NCI-H510A treated with DMSO at 0.1 percent for 48 hours (cell line): ENCODE measurements around the gene AGO4.
"Not testable (repeated sequence)": the region's sequence is repeated elsewhere in the genome, so short reads cannot be mapped to it uniquely, and the experiment has no call there.

Experiments used
- DNase-seq: peaks from one replicate; lab custom pipeline; 2025; lab: John Stamatoyannopoulos, UW

AGO4 gene

GRCh38 chr1:35810096-35810881 lies 2.5 kb downstream of the AGO4 start:
- DNase-seq: no peak

GRCh38 chr1:35812754-35813153 lies 4.9 kb downstream of the AGO4 start:
- DNase-seq: not testable (repeated sequence)

DNA sequence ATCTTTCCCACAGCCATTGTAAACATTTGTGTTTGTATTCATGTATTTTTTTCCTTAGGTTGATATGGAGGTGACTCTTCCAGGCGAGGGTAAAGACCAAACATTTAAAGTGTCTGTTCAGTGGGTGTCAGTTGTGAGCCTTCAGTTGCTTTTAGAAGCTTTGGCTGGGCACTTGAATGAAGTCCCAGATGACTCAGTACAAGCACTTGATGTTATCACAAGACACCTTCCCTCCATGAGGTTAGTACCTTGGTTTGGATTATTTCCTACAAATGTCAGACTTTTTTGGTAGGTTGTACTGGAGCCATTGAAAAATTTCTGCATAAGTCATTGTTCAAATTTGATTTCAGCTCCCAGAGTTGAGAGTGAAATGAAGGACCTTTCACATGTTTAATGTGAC lies 17.4 kb downstream of the AGO4 start:
- DNase-seq: no peak

DNA sequence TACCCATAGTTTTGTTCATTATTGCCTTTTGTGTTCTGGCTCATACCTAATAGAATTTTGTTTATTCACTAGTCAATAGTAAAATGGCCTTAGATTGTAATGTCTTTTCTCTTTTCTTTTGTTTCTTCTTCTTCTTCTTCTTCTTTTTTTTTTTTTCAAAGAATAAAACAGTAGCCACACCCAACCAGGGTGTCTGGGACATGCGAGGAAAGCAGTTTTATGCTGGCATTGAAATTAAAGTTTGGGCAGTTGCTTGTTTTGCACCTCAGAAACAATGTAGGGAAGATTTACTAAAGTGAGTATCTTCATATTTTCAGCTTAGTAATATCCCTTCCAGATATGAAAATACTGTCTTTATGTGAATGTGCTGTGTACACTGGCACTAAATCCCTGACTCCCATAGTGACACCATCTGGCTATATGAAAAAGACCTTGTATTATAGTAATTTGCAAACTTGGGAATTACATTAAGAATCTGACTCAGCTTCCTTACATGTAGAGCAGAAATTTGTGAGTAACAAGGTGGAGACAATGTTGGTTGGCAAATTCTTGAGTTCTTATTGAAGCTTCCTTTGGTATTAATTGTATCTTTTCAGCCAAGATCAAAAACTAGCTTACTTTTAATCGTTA lies 24.6 kb downstream of the AGO4 start:
- no peak for DNase-seq

DNA sequence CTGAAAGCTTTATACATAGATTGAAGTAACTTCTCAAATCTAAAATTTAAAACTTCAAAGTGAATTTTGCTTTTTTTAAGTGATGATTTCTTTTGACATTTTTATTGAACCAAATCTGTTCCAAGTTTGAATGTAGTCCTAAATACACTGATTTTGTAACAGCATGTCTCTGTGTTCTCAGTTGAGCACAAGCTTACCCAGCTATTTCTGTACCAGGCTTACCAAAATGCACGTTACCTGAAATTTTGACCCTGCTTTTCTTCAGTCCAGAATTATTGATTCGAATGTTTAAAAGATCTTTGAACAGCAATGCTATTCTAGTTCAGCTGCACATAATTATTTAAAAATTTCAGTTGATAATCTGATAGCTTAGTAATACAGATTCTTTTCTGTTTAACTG lies 25.6 kb downstream of the AGO4 start:
- no peak for DNase-seq

DNA sequence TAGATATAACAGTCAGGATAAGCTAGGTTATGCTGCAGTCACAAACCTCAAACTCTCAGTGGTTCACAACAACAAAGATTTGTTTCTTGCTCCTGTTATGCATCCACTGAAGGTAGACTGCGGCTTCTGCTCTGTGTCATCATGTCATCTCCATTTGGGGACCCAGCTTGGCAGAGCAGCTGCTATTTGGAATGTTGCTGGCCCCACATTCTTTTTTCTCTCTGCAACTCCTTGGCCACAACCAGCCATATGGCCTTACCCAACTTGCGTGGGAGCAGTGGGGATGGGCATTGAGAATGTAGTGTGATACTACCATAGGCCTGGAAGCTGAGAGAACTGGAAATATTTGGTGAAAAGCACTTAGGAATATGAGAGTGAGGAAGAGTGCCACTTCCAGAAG lies 26.4 kb downstream of the AGO4 start:
- no peak for DNase-seq

- no peak for DNase-seq
Measured at GRCh38 chr1:35835398-35835797, 27.6 kb downstream of the AGO4 start.

GRCh38 chr1:35836734-35837133 lies 28.9 kb downstream of the AGO4 start:
- no peak for DNase-seq

DNA sequence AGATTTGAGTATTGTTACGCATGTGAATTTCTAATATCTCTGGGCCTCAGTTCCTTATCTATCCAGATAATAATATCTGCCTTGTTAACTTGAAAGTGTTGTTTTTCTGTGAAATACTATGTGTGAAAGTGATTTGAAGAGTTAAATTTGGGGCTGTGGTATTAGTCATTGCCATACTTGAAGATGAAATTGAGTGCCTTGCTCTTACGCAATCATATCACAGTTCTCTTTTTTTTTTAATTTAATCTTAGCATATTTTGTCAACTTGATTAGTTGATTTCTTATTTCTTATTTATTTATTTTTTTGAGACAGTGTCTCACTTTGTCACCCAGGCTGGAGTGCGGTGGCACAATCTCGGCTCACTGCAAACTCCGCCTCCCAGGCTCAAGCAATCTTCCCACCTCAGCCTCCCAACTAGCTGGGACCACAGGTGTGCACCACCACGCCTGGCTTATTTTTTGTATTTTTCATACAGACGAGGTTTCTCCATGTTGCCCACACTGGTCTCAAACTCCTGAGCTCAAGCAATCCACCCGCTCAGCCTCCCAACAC lies 31.0 kb downstream of the AGO4 start:
- DNase-seq: no peak

DNA sequence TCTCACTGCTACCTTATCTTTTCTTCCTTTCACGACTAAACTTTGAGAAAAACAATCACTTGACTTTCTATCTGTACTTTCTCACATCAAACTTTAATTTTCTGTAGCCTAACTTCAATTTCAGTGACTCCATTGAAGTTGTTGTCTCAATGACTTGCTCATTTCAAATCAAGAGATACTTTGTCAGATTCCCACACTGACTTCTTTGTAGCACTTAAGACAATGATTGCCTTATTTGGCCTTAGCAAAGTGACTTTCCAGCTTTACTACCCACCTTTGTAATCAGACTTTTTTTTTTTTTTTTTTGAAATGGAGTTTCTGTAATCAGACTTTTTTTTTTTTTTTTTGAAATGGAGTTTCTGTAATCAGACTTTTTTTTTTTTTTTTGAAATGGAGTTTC lies 37.0 kb downstream of the AGO4 start:
- DNase-seq: no peak

GRCh38 chr1:35845766-35846165 lies 38.0 kb downstream of the AGO4 start:
- no peak for DNase-seq

GRCh38 chr1:35847935-35848565 lies 40.2 kb downstream of the AGO4 start:
- DNase-seq: no peak

DNA sequence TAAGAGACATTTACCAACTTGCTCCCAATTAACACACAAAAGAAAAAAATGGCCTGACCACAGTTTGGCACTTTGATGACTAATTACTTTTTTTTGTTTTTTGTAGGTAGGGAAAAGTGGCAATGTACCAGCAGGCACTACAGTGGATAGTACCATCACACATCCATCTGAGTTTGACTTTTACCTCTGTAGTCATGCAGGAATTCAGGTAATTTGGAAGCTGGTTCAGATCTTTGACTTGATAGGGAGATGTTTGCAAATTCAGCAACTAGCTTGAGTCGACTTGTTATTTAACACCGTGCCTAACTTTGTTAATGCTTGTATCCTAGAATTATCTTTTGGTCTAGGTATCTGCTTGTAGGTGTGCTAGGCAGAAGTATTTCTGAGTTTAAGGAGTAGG lies 42.2 kb downstream of the AGO4 start:
- no peak for DNase-seq

DNA sequence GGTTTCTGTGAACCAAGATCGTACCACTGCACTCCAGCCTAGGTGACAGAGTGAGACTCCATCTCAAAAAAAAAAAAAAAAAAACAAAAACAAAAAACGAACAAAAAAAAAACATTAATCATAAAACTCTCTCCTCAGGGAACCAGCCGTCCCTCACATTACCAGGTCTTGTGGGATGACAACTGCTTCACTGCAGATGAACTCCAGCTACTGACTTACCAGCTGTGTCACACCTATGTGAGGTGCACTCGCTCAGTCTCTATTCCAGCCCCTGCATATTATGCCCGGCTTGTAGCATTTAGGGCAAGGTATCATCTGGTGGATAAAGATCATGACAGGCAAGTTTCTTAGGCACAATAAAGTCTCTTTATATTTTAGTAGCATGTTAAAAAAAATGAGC lies 42.9 kb downstream of the AGO4 start:
- no peak for DNase-seq

- DNase-seq: no peak
Measured at GRCh38 chr1:35851132-35851869, 43.5 kb downstream of the AGO4 start.

DNA sequence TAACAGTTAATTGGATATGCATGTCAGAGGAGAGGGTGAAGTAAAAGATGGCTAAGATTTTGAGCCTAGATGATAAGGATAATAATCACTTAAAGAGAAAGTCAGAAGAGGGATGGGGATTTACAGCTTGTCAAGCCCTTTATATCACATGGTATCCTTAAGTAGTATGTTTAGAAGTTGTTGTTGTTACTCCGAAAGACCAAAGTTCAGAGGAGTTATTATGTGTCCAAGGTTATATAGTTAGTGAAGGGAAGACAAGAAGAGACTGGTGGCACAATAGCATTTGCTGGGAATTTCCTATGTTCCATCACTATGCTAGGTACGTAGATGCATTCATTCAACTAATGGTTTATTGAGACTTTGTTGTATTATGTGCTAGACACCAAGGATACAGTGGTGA lies 44.4 kb downstream of the AGO4 start:
- no peak for DNase-seq

GRCh38 chr1:35854989-35855700 lies 47.3 kb downstream of the AGO4 start:
- DNase-seq: peak; percentile 95

DNA sequence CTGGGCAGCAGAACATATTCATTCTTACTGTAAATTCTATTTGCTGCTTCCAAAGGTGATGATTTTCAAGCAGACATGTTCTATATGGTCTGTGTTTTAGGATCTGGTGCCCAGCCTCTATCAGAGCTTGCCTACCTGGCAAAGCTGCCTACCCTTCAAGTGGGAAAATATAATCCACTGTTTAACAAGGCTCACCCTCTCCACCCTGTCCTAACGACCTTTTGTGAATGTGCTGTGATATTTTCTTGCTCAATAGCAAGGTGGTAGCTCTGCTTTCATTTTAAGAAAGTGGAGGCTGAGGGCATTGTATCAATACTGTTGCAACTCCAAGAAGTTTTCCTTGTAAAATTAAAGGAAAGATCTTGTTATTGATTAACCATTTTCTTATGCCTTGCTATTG lies 49.1 kb downstream of the AGO4 start:
- peak; percentile 50 for DNase-seq

DNA sequence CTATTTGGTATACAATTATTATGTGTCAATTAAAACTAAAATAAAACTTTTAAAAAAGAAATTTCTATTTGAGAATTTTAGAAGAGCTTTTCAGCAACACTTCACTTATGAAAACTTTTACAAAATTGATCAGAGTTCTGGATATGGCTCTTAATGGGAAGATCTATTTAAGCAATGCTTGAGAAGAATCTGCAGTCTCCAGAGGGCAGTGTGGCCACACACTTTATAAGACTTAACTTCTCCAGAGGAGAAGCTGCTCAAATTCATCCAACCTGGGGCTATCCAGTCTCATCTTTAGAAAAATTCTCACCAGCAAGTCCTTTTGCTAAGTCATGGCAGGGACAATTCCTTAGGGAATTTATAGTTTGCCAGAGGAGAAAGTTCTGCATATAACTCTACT lies 50.0 kb downstream of the AGO4 start:
- DNase-seq: peak; percentile 55

- DNase-seq: no peak
Measured at GRCh38 chr1:35860696-35861095, 52.9 kb downstream of the AGO4 start.

DNA sequence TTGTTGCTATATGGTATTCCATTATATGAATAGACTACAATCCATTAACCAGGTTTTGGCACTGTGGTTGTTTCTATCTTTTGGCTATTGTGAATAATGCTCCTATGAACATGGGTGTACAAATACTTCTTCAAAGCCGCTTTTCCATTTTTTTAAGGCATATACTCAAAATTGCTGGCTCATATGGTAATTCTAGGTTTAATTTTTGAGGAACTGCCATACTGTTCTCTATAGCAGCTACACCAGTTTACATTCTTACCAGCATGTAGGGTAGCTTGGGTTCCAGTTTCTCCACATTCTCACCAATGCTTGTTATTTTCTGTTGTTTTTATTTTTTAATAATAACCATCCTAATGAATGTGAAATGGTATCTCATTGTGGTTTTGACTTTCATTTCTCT lies 55.3 kb downstream of the AGO4 start:
- DNase-seq: no peak
